Natural killer cell (primary cell): ENCODE measurements around the gene NR2F6. TPM values are rescaled to one million over a fixed set of nuclear protein-coding genes. Genes with fewer than 3 reads are reported as not detected.

Experiments
- ATAC-seq, 3 donors: fragments of 150-1000 bp in 2 of 3; fragments of 200-7000 bp in 1 of 3; cut with Tn5 transposase; 1 replicate in 1 of 3; 2 replicates in 2 of 3; pipeline ENCODE4 v1.10.0; 2021; ENCODE audit warnings: mild to moderate bottlenecking in 2 of 3, moderate library complexity in 2 of 3
- DNase-seq, 2 donors: peaks; one replicate each; pipeline versions ENCODE4 v3.0.0 to v3.0.0-alpha.2; 2013 to 2021; ENCODE audit warnings: mixed read lengths in 1 of 2
- H3K27ac ChIP-seq: one replicate; pipeline ENCODE4 v1.5.1; 2013; ENCODE audit warnings: mild to moderate bottlenecking, low read length
- H3K27me3 ChIP-seq: one replicate; pipeline ENCODE4 v1.6.1; 2013; ENCODE audit warnings: low read length; ENCODE audit not compliant: control insufficient read depth, insufficient read depth
- H3K36me3 ChIP-seq: one replicate; pipeline ENCODE4 v1.6.1; 2013; ENCODE audit warnings: low read length; ENCODE audit not compliant: control insufficient read depth, insufficient read depth
- H3K4me1 ChIP-seq: one replicate; pipeline ENCODE4 v1.6.1; 2013; ENCODE audit warnings: low read length; ENCODE audit not compliant: control insufficient read depth, insufficient read depth
- H3K4me3 ChIP-seq: one replicate; pipeline ENCODE4 v1.5.1; 2013; ENCODE audit warnings: low read length
- H3K9me3 ChIP-seq: one replicate; pipeline ENCODE4 v1.6.1; 2013; ENCODE audit warnings: low read length; ENCODE audit not compliant: control insufficient read depth, insufficient read depth
- H3K27ac Mint-ChIP-seq, 2 donors: one replicate each; pipeline ENCODE4 v1.8.0; 2022; ENCODE audit warnings: mild to moderate bottlenecking in 2 of 2, mixed read lengths in 2 of 2, moderate library complexity in 1 of 2
- H3K27me3 Mint-ChIP-seq, 2 donors: one replicate each; pipeline ENCODE4 v1.8.0; 2022; ENCODE audit warnings: low read depth in 2 of 2, mixed read lengths in 2 of 2
- H3K36me3 Mint-ChIP-seq: one replicate; pipeline ENCODE4 v1.8.0; 2022; ENCODE audit warnings: mixed read lengths
- H3K4me1 Mint-ChIP-seq, 2 donors: one replicate each; pipeline ENCODE4 v1.8.0; 2022; ENCODE audit warnings: mixed read lengths in 2 of 2
- H3K4me3 Mint-ChIP-seq: one replicate; pipeline ENCODE4 v1.8.0; 2022; ENCODE audit warnings: mild to moderate bottlenecking, moderate library complexity, mixed read lengths
- H3K9me3 Mint-ChIP-seq, 2 donors: one replicate each; pipeline ENCODE4 v1.8.0; 2022; ENCODE audit warnings: mixed read lengths in 2 of 2
- CTCF ChIP-seq: fragments of 200-600 bp; IDR thresholded peaks from one replicate; pipeline ENCODE4 v1.8.0; 2022; ENCODE audit warnings: antibody characterized with exemption
- WGBS: methylation state at CpG from one replicate; pipeline ENCODE4 v1.1.7; 2013; ENCODE audit warnings: missing lambda C conversion rate; ENCODE audit not compliant: insufficient coverage; 5-methylcytosine and 5-hydroxymethylcytosine counted together
- intact Hi-C: fragments of 100-400 bp; cut with micrococcal nuclease; formaldehyde crosslinking; loops from one replicate; pipeline ENCODE4 v1.14.2; 2022
- total RNA-seq, 4 donors: library from RNA; stranded (reverse); fragments of 120-200 nt in 1 of 4; gene quantifications; one replicate each; pipeline versions ENCODE4 v1.2.3 to v1.2.4, GENCODE V29; 2013 to 2022

The NR2F6 gene
- total RNA-seq, 3 donors from 2014 or later (not counting 1 experiment from before 2014, with no cell fraction given), result 1.3 to 4.2 (median 1.8) TPM

- H3K27ac Mint-ChIP-seq, result peak overlapping the region; percentile 85
- H3K9me3 ChIP-seq, result no peaks in the 10 kb centered on the region
- peak overlapping the region; percentile 88 for H3K4me3 Mint-ChIP-seq
- H3K27me3 ChIP-seq, result no peaks in the 10 kb centered on the region
- H3K4me1 ChIP-seq, result peaks cover 24% of the 10 kb centered on the region
- no peak overlapping the region for H3K4me3 ChIP-seq
- H3K9me3 Mint-ChIP-seq, result no peaks in the 10 kb centered on the region
- ATAC-seq (no peak), DNase-seq (no peak)
- intact Hi-C loops, result loop anchor here (5.0 kb wide), 1 partner anchor 39 kb away; the partner anchor contains the start of gene OCEL1
- H3K27me3 Mint-ChIP-seq, result no peaks in the 10 kb centered on the region
- H3K36me3 ChIP-seq, result peaks cover 12% of the 10 kb centered on the region
- H3K27ac ChIP-seq, result peak overlapping the region; percentile 27
- peaks cover 15 to 16% of the 10 kb centered on the region in 2 donors for H3K4me1 Mint-ChIP-seq
- TF ChIP-seq CTCF, result no peak
- H3K36me3 Mint-ChIP-seq, result no peaks in the 10 kb centered on the region
- 38% methylated on average over 10 of the region's 12 CpGs for WGBS
Observed at GRCh38 chr19:17266589-17266974, 20.9 kb upstream of the NR2F6 start.

GRCh38 chr19:17266026-17266425, 20.3 kb upstream of the NR2F6 start:
- intact Hi-C loops, result loop anchor here (5.0 kb wide), 1 partner anchor 39 kb away; the partner anchor contains the start of gene OCEL1
- no peak for DNase-seq
- H3K27ac Mint-ChIP-seq, result no peak overlapping the region
- H3K9me3 ChIP-seq, result no peaks in the 10 kb centered on the region
- no peaks in the 10 kb centered on the region for H3K27me3 Mint-ChIP-seq
- H3K27ac ChIP-seq, result no peak overlapping the region
- no peak overlapping the region for H3K4me3 ChIP-seq
- H3K4me3 Mint-ChIP-seq, result no peak overlapping the region
- peaks cover 6% of the 10 kb centered on the region for H3K36me3 ChIP-seq
- H3K9me3 Mint-ChIP-seq, result no peaks in the 10 kb centered on the region
- H3K27me3 ChIP-seq, result no peaks in the 10 kb centered on the region
- H3K4me1 Mint-ChIP-seq, result peaks cover 16% of the 10 kb centered on the region in 2 donors
- peaks cover 25% of the 10 kb centered on the region for H3K4me1 ChIP-seq
- 92% methylated on average over 6 of the region's 7 CpGs for WGBS
- no peak for TF ChIP-seq CTCF
- H3K36me3 Mint-ChIP-seq, result no peaks in the 10 kb centered on the region
- no peak for ATAC-seq

- DNase-seq (no peak), ATAC-seq (no peak)
- no peaks in the 10 kb centered on the region for H3K9me3 ChIP-seq
- intact Hi-C loops, result no loop called here
- H3K9me3 Mint-ChIP-seq, result no peaks in the 10 kb centered on the region
- peaks cover 0 to 3% of the 10 kb centered on the region in 2 donors for H3K27me3 Mint-ChIP-seq
- WGBS, result 27% methylated on average over 5 of the region's 5 CpGs
- H3K4me3 ChIP-seq, result no peak within 1 kb of the TSS
- H3K4me3 Mint-ChIP-seq, result no peak within 1 kb of the TSS
- no peaks in the 10 kb centered on the region for H3K27me3 ChIP-seq
- H3K36me3 Mint-ChIP-seq, result no peaks in the 10 kb centered on the region
- no peak within 1 kb of the TSS for H3K27ac Mint-ChIP-seq
- peaks cover 1% of the 10 kb centered on the region for H3K36me3 ChIP-seq
- peaks cover 27% of the 10 kb centered on the region for H3K4me1 ChIP-seq
- TF ChIP-seq CTCF, result no peak
- H3K27ac ChIP-seq, result no peak within 1 kb of the TSS
- peaks cover 21 to 22% of the 10 kb centered on the region in 2 donors for H3K4me1 Mint-ChIP-seq
Observed at GRCh38 chr19:17264641-17264979, 18.9 kb upstream of the NR2F6 start, which contains the start of gene USHBP1. TSS of gene USHBP1 (minus strand) at chr19:17264745. CDS start at chr19:17264299, 446 bp downstream.
